NOMO-1 (cell line): ENCODE results near the gene CNPPD1.

ENCODE experiments used
- DNase-seq, 2 experiments: peaks; one replicate each; lab custom pipeline; 2025; ENCODE audit not compliant: unreplicated experiment in 2 of 2; lab: John Stamatoyannopoulos, UW

CNPPD1 gene

GRCh38 chr2:219124381-219125110, 52.2 kb downstream of the CNPPD1 start:
- no peak for DNase-seq

GRCh38 chr2:219123356-219124135, 53.2 kb downstream of the CNPPD1 start:
- DNase-seq, result no peak

- DNase-seq, result no peak
Observed at GRCh38 chr2:219122202-219122980, 54.3 kb downstream of the CNPPD1 start.
